ENCODE data around the gene TOP1.

TOP1 gene

GRCh38 chr20:41150664-41151063 is 122.0 kb downstream of the TOP1 start:
- peak overlapping the region; percentile 2 for H3K4me3 Mint-ChIP-seq
- DNase-seq (no peak), ATAC-seq (peak; percentile 56)
- H3K27me3 Mint-ChIP-seq: no peaks in the 10 kb centered on the region
- peaks cover 32% of the 10 kb centered on the region for H3K36me3 Mint-ChIP-seq (ENCODE audit: low read depth)
- no peaks in the 10 kb centered on the region for H3K9me3 Mint-ChIP-seq
- H3K27ac Mint-ChIP-seq: peak overlapping the region; percentile 87
- peaks cover 100% of the 10 kb centered on the region for H3K4me1 Mint-ChIP-seq

- ATAC-seq (no peak), DNase-seq (no peak)
- Mint-ChIP-seq H3K27me3 (no peaks in the 10 kb centered on the region), H3K36me3 (ENCODE audit: low read depth) (peaks cover 33% of the 10 kb centered on the region), H3K4me1 (peaks cover 100% of the 10 kb centered on the region), H3K4me3 (no peak overlapping the region), H3K27ac (peak overlapping the region; percentile 87), H3K9me3 (no peaks in the 10 kb centered on the region)
These were observed 122.7 kb downstream of the TOP1 start for GRCh38 chr20:41151134-41151869.

- peak overlapping the region; percentile 87 for H3K27ac Mint-ChIP-seq
- H3K27me3 Mint-ChIP-seq: no peaks in the 10 kb centered on the region
- peaks cover 27% of the 10 kb centered on the region for H3K36me3 Mint-ChIP-seq (ENCODE audit: low read depth)
- H3K9me3 Mint-ChIP-seq: no peaks in the 10 kb centered on the region
- no peak overlapping the region for H3K4me3 Mint-ChIP-seq
- DNase-seq (no peak), ATAC-seq (no peak)
- peaks cover 100% of the 10 kb centered on the region for H3K4me1 Mint-ChIP-seq
These were observed 123.6 kb downstream of the TOP1 start for GRCh38 chr20:41152108-41152757.

GRCh38 chr20:41154436-41155176 is 126.0 kb downstream of the TOP1 start:
- Mint-ChIP-seq H3K9me3 (no peaks in the 10 kb centered on the region), H3K27ac (peak overlapping the region; percentile 94), H3K36me3 (ENCODE audit: low read depth) (peaks cover 30% of the 10 kb centered on the region), H3K4me1 (peaks cover 100% of the 10 kb centered on the region), H3K27me3 (no peaks in the 10 kb centered on the region), H3K4me3 (no peak overlapping the region)
- no peak for ATAC-seq
- DNase-seq: no peak

- H3K4me3 Mint-ChIP-seq: no peak overlapping the region
- peaks cover 35% of the 10 kb centered on the region for H3K36me3 Mint-ChIP-seq (ENCODE audit: low read depth)
- ATAC-seq (no peak), DNase-seq (no peak)
- H3K27me3 Mint-ChIP-seq: no peaks in the 10 kb centered on the region
- H3K27ac Mint-ChIP-seq: peak overlapping the region; percentile 94
- no peaks in the 10 kb centered on the region for H3K9me3 Mint-ChIP-seq
- peaks cover 100% of the 10 kb centered on the region for H3K4me1 Mint-ChIP-seq
These were observed 126.6 kb downstream of the TOP1 start for GRCh38 chr20:41155261-41155660.

GRCh38 chr20:41158082-41158625 is 129.5 kb downstream of the TOP1 start:
- Mint-ChIP-seq H3K9me3 (no peaks in the 10 kb centered on the region), H3K4me1 (peaks cover 91% of the 10 kb centered on the region), H3K36me3 (ENCODE audit: low read depth) (peaks cover 44% of the 10 kb centered on the region), H3K27me3 (no peaks in the 10 kb centered on the region), H3K27ac (peak overlapping the region; percentile 94), H3K4me3 (peak overlapping the region; percentile 75)
- DNase-seq (no peak), ATAC-seq (no peak)

GRCh38 chr20:41159547-41159946 is 130.9 kb downstream of the TOP1 start:
- H3K4me1 Mint-ChIP-seq: peaks cover 83% of the 10 kb centered on the region
- H3K27me3 Mint-ChIP-seq: no peaks in the 10 kb centered on the region
- no peak for DNase-seq
- H3K9me3 Mint-ChIP-seq: no peaks in the 10 kb centered on the region
- H3K4me3 Mint-ChIP-seq: no peak overlapping the region
- ATAC-seq: no peak
- H3K36me3 Mint-ChIP-seq (ENCODE audit: low read depth): peaks cover 53% of the 10 kb centered on the region
- H3K27ac Mint-ChIP-seq: peak overlapping the region; percentile 94

- DNase-seq (no peak), ATAC-seq (no peak)
- no peaks in the 10 kb centered on the region for H3K9me3 Mint-ChIP-seq
- no peaks in the 10 kb centered on the region for H3K27me3 Mint-ChIP-seq
- H3K4me1 Mint-ChIP-seq: peaks cover 71% of the 10 kb centered on the region
- no peak overlapping the region for H3K4me3 Mint-ChIP-seq
- peaks cover 53% of the 10 kb centered on the region for H3K36me3 Mint-ChIP-seq (ENCODE audit: low read depth)
- peak overlapping the region; percentile 67 for H3K27ac Mint-ChIP-seq
These were observed 132.1 kb downstream of the TOP1 start for GRCh38 chr20:41160686-41161085.

GRCh38 chr20:41161886-41162285 is 133.3 kb downstream of the TOP1 start:
- H3K4me3 Mint-ChIP-seq: peak overlapping the region; percentile 31
- H3K9me3 Mint-ChIP-seq: no peaks in the 10 kb centered on the region
- peaks cover 2% of the 10 kb centered on the region for H3K27me3 Mint-ChIP-seq
- H3K27ac Mint-ChIP-seq: peak overlapping the region; percentile 83
- ATAC-seq: no peak
- peaks cover 62% of the 10 kb centered on the region for H3K36me3 Mint-ChIP-seq (ENCODE audit: low read depth)
- peaks cover 67% of the 10 kb centered on the region for H3K4me1 Mint-ChIP-seq
- DNase-seq: no peak

GRCh38 chr20:41162396-41162795 is 133.8 kb downstream of the TOP1 start:
- H3K4me3 Mint-ChIP-seq: no peak overlapping the region
- H3K27ac Mint-ChIP-seq: peak overlapping the region; percentile 83
- no peaks in the 10 kb centered on the region for H3K9me3 Mint-ChIP-seq
- H3K36me3 Mint-ChIP-seq (ENCODE audit: low read depth): peaks cover 68% of the 10 kb centered on the region
- peaks cover 2% of the 10 kb centered on the region for H3K27me3 Mint-ChIP-seq
- ATAC-seq (no peak), DNase-seq (no peak)
- H3K4me1 Mint-ChIP-seq: peaks cover 67% of the 10 kb centered on the region

GRCh38 chr20:41163821-41164220 is 135.2 kb downstream of the TOP1 start:
- Mint-ChIP-seq H3K4me3 (no peak overlapping the region), H3K36me3 (ENCODE audit: low read depth) (peaks cover 64% of the 10 kb centered on the region)
- no peak for ATAC-seq

GRCh38 chr20:41165001-41165882 is 136.6 kb downstream of the TOP1 start:
- Mint-ChIP-seq H3K27me3 (peaks cover 2% of the 10 kb centered on the region), H3K36me3 (ENCODE audit: low read depth) (peaks cover 70% of the 10 kb centered on the region), H3K9me3 (no peaks in the 10 kb centered on the region), H3K4me1 (peaks cover 41% of the 10 kb centered on the region), H3K27ac (peak overlapping the region; percentile 59), H3K4me3 (no peak overlapping the region)
- no peak for DNase-seq
- ATAC-seq: no peak

More at GRCh38 chr20:41163821-41164220, 135.2 kb downstream of the TOP1 start:
- H3K27ac Mint-ChIP-seq: peak overlapping the region; percentile 43
- H3K4me1 Mint-ChIP-seq: peaks cover 55% of the 10 kb centered on the region
- peaks cover 2% of the 10 kb centered on the region for H3K27me3 Mint-ChIP-seq
- DNase-seq: no peak
- H3K9me3 Mint-ChIP-seq: no peaks in the 10 kb centered on the region

GRCh38 chr20:41166201-41167117 is 137.8 kb downstream of the TOP1 start:
- H3K4me1 Mint-ChIP-seq: peaks cover 38% of the 10 kb centered on the region
- no peaks in the 10 kb centered on the region for H3K9me3 Mint-ChIP-seq
- DNase-seq (no peak), ATAC-seq (no peak)
- no peak overlapping the region for H3K27ac Mint-ChIP-seq
- no peak overlapping the region for H3K4me3 Mint-ChIP-seq
- H3K27me3 Mint-ChIP-seq: peaks cover 2% of the 10 kb centered on the region
- H3K36me3 Mint-ChIP-seq (ENCODE audit: low read depth): peaks cover 69% of the 10 kb centered on the region

Measured in activated naive CD8-positive, alpha-beta T cell treated with anti-CD3 and anti-CD28 coated beads, Interleukin-2, amount 50 U/mL, for 24 hours (primary cell).